HEK293T (cell line): ENCODE results near the gene ABCB9.

ENCODE experiments used
- FOXA1 ChIP-seq: fragments of 450-650 bp; IDR thresholded peaks from 2 replicates; pipeline ENCODE4 v1.6.1; 2016; ENCODE audit warnings: mild to moderate bottlenecking
- FOXM1 ChIP-seq: fragments of 450-650 bp; IDR thresholded peaks from 2 replicates; pipeline ENCODE4 v1.6.1; 2017; ENCODE audit warnings: mild to moderate bottlenecking, borderline replicate concordance
- TF ChIP-seq, protein P1 (sequence below): fragments of 450-650 bp; IDR thresholded peaks from 2 replicates; pipeline ENCODE4 v1.6.1; 2016

DNA sequence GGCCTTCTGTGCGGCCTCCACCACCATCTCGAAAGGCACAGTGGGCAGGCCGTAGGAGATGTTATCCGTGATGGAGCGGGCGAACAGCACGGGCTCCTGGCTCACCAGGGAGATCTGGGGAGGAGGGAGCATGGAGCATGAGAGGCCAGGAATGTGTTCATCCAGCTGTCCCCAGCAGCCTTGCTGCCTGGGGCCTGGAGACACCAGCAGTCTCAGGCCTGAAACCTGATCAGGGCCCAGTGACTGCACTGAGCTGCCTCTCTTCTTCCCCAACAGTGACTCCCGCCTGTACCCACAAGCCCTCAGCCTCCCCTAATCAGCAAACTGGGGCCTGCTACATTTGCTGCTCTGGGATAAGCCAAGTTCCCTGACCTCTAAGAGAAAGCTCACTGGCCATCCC lies 30.9 kb downstream of the ABCB9 start:
- no peak for TF ChIP-seq FOXM1
- TF ChIP-seq FOXA1 = no peak
- TF ChIP-seq, protein P1, sequence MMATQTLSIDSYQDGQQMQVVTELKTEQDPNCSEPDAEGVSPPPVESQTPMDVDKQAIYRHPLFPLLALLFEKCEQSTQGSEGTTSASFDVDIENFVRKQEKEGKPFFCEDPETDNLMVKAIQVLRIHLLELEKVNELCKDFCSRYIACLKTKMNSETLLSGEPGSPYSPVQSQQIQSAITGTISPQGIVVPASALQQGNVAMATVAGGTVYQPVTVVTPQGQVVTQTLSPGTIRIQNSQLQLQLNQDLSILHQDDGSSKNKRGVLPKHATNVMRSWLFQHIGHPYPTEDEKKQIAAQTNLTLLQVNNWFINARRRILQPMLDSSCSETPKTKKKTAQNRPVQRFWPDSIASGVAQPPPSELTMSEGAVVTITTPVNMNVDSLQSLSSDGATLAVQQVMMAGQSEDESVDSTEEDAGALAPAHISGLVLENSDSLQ = no peak
